ENCODE measurements around the gene ATP11A.

ATP11A gene

GRCh38 chr13:112689303-112690245 lies at the start of gene ATP11A:
TSS of gene ATP11A (plus strand) at chr13:112690038. CDS start at chr13:112690417, 379 bp downstream.
- DNase-seq (ENCODE audit: low spot score): peak; percentile 92

- DNase-seq (ENCODE audit: low spot score): no peak
Measured at GRCh38 chr13:112641456-112642089, 48.3 kb upstream of the ATP11A start.

- no peak for DNase-seq (ENCODE audit: low spot score)
Measured at GRCh38 chr13:112642090-112642460, 47.8 kb upstream of the ATP11A start.

GRCh38 chr13:112643759-112644459 lies 45.9 kb upstream of the ATP11A start:
- no peak for DNase-seq (ENCODE audit: low spot score)

- DNase-seq (ENCODE audit: low spot score): no peak
Measured at GRCh38 chr13:112645327-112645914, 44.4 kb upstream of the ATP11A start.

- no peak for DNase-seq (ENCODE audit: low spot score)
Measured at GRCh38 chr13:112647256-112647655, 42.6 kb upstream of the ATP11A start.

GRCh38 chr13:112648101-112648500 lies 41.7 kb upstream of the ATP11A start:
- no peak for DNase-seq (ENCODE audit: low spot score)

GRCh38 chr13:112648966-112649690 lies 40.7 kb upstream of the ATP11A start:
- DNase-seq (ENCODE audit: low spot score): no peak

- no peak for DNase-seq (ENCODE audit: low spot score)
Measured at GRCh38 chr13:112651311-112651710, 38.5 kb upstream of the ATP11A start.

GRCh38 chr13:112651750-112652511 lies 37.9 kb upstream of the ATP11A start:
- no peak for DNase-seq (ENCODE audit: low spot score)

GRCh38 chr13:112652512-112653070 lies 37.2 kb upstream of the ATP11A start:
- no peak for DNase-seq (ENCODE audit: low spot score)

GRCh38 chr13:112653071-112653470 lies 36.8 kb upstream of the ATP11A start:
- DNase-seq (ENCODE audit: low spot score): no peak

- no peak for DNase-seq (ENCODE audit: low spot score)
Measured at GRCh38 chr13:112655913-112656312, 33.9 kb upstream of the ATP11A start.

GRCh38 chr13:112657850-112658445 lies 31.9 kb upstream of the ATP11A start:
- no peak for DNase-seq (ENCODE audit: low spot score)

- no peak for DNase-seq (ENCODE audit: low spot score)
Measured at GRCh38 chr13:112658808-112659207, 31.0 kb upstream of the ATP11A start.

GRCh38 chr13:112661291-112661690 lies 28.5 kb upstream of the ATP11A start:
- DNase-seq (ENCODE audit: low spot score): no peak

GRCh38 chr13:112664501-112665203 lies 25.2 kb upstream of the ATP11A start:
- DNase-seq (ENCODE audit: low spot score): no peak

GRCh38 chr13:112668924-112669323 lies 20.9 kb upstream of the ATP11A start:
- DNase-seq (ENCODE audit: low spot score): no peak

GRCh38 chr13:112669881-112670499 lies 19.8 kb upstream of the ATP11A start:
- no peak for DNase-seq (ENCODE audit: low spot score)
